Common myeloid progenitor, CD34-positive (primary cell): ENCODE measurements around the gene VEGFB.

Experiments
- CTCF ChIA-PET: fragments of 350-600 bp; sonication (Branson Sonifier 250); formaldehyde crosslinking; loops from one replicate; lab custom pipeline; 2021; ENCODE audit warnings: antibody characterized with exemption; lab: Charles Lee
- POLR2A ChIA-PET: fragments of 350-600 bp; sonication (Branson Sonifier 250); formaldehyde crosslinking; loops from one replicate; lab custom pipeline; 2021; ENCODE audit warnings: antibody characterized with exemption; lab: Charles Lee
- DNase-seq, 3 donors: peaks; one replicate each; pipeline versions ENCODE4 v3.0.0 to v3.0.0-alpha.2; 2013
- H3K27ac ChIP-seq, 2 experiments: 1 replicate in 1 of 2; 2 replicates in 1 of 2; pipeline ENCODE4 v1.7.0; 2013; ENCODE audit warnings: inconsistent platforms in 2 of 2, low read length in 2 of 2, mild to moderate bottlenecking in 2 of 2, low read depth in 1 of 2, moderate library complexity in 1 of 2; ENCODE audit not compliant: severe bottlenecking in 2 of 2, insufficient read depth in 1 of 2, poor library complexity in 1 of 2
- H3K27me3 ChIP-seq, 5 experiments: replicated peaks in 2 of 5; 1 replicate in 3 of 5; 2 replicates in 2 of 5; pipeline versions ENCODE4 v1.6.1 to v1.7.0; 2013; ENCODE audit warnings: low read length in 4 of 5, mild to moderate bottlenecking in 2 of 5, moderate library complexity in 2 of 5, inconsistent platforms in 1 of 5; ENCODE audit not compliant: insufficient read depth in 5 of 5, control insufficient read depth in 4 of 5
- H3K36me3 ChIP-seq, 4 experiments: 1 replicate in 2 of 4; 2 replicates in 2 of 4; pipeline versions ENCODE4 v1.6.1 to v1.7.0; 2013; ENCODE audit warnings: low read length in 3 of 4, control low read depth in 1 of 4, mild to moderate bottlenecking in 1 of 4; ENCODE audit not compliant: control insufficient read depth in 4 of 4, insufficient read depth in 4 of 4
- H3K4me1 ChIP-seq, 4 experiments: 1 replicate in 3 of 4; 2 replicates in 1 of 4; pipeline versions ENCODE4 v1.6.1 to v1.7.1; 2013; ENCODE audit warnings: low read length in 3 of 4, mild to moderate bottlenecking in 3 of 4, control low read depth in 1 of 4, inconsistent platforms in 1 of 4, moderate library complexity in 1 of 4; ENCODE audit not compliant: control insufficient read depth in 4 of 4, insufficient read depth in 4 of 4; ENCODE audit errors: control extremely low read depth in 1 of 4
- H3K4me3 ChIP-seq, 7 experiments: 1 replicate in 4 of 7; 2 replicates in 3 of 7; pipeline versions ENCODE4 v1.5.1 to v1.7.0; 2013; ENCODE audit warnings: mild to moderate bottlenecking in 7 of 7, low read length in 6 of 7, moderate library complexity in 6 of 7, inconsistent platforms in 2 of 7, low read depth in 2 of 7, control low read depth in 1 of 7; ENCODE audit not compliant: insufficient read depth in 4 of 7, control insufficient read depth in 1 of 7; ENCODE audit errors: extremely low read depth in 1 of 7
- H3K9me3 ChIP-seq, 5 experiments: 1 replicate in 4 of 5; 2 replicates in 1 of 5; pipeline versions ENCODE4 v1.6.1 to v1.7.1; 2013; ENCODE audit warnings: low read length in 4 of 5, mild to moderate bottlenecking in 2 of 5, inconsistent platforms in 1 of 5, low read depth in 1 of 5, moderate library complexity in 1 of 5; ENCODE audit not compliant: control insufficient read depth in 4 of 5, insufficient read depth in 2 of 5; ENCODE audit errors: control extremely low read depth in 1 of 5
- WGBS: methylation state at CpG from one replicate; pipeline ENCODE4 v1.1.5; 2013; ENCODE audit not compliant: insufficient coverage; 5-methylcytosine and 5-hydroxymethylcytosine counted together

Gene VEGFB

GRCh38 chr11:64265176-64266160 is 31.1 kb downstream of the VEGFB start:
- peaks cover 4 to 34% (median 28%) of the 10 kb centered on the region in 4 experiments for H3K4me1 ChIP-seq
- H3K9me3 ChIP-seq = no peaks in the 10 kb centered on the region
- DNase-seq = no peak
- POLR2A ChIA-PET = no interaction called here
- H3K4me3 ChIP-seq = no peak overlapping the region
- H3K36me3 ChIP-seq = peaks cover 0 to 50% (median 26%) of the 10 kb centered on the region in 4 experiments
- CTCF ChIA-PET = interaction anchor here (0.6 to 11.4 kb wide), 6 partner anchors 11 to 60 kb away, joined by 3 to 106 read pairs (median 13); partner anchors contain the start of genes FERMT3, NUDT22, PLCB3 and PPP1R14B
- 96% methylated on average over 23 of the region's 35 CpGs for WGBS
- no peaks in the 10 kb centered on the region for H3K27me3 ChIP-seq
- no peak overlapping the region for H3K27ac ChIP-seq

- peaks cover 4 to 37% (median 32%) of the 10 kb centered on the region in 4 experiments for H3K4me1 ChIP-seq
- ChIA-PET POLR2A (no interaction called here), CTCF (interaction anchor here (0.6 to 11.4 kb wide), 4 partner anchors 12 to 67 kb away, joined by 3 to 106 read pairs (median 20); partner anchors contain the start of genes FERMT3, PLCB3 and PPP1R14B)
- no peak for DNase-seq
- H3K9me3 ChIP-seq = no peaks in the 10 kb centered on the region
- no peak overlapping the region for H3K4me3 ChIP-seq
- WGBS = 98% methylated on average over 14 of the region's 15 CpGs
- H3K36me3 ChIP-seq = peaks cover 0 to 46% (median 26%) of the 10 kb centered on the region in 4 experiments
- H3K27me3 ChIP-seq = no peaks in the 10 kb centered on the region
- H3K27ac ChIP-seq = no peak overlapping the region
These were observed 32.0 kb downstream of the VEGFB start for GRCh38 chr11:64266339-64266738.

DNA sequence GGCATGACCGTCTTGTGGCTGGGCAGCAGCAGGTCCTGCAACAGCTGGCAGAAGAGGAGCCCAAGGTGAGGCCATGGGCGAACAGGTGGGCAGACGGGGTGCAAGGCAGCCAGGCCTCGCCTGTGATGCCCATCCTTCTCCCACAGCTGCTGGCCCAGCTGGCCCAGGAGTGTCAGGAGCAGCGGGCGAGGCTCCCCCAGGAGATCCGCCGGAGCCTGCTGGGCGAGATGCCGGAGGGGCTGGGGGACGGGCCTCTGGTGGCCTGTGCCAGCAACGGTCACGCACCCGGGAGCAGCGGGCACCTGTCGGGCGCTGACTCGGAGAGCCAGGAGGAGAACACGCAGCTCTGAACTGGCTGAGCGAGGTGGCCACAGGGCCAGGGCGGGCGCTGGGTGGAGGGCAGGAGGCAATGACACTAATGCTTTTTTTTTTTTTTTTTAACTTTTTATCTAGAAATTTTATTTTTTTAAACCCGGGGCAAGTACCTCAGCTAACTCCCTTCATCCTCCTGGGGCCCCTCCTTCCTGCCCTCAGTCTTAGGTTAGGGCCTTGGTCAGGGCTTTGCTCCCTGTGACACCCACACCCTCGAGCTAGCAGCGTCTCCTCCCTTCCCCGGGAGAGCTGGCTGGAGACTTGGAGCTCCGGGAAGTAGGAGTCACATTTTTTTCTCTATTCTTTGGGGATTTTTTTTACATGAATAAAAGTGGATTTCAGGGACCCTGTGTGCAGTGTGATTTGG is 33.0 kb downstream of the VEGFB start:
- peaks cover 0 to 38% (median 21%) of the 10 kb centered on the region in 4 experiments for H3K36me3 ChIP-seq
- ChIA-PET POLR2A (interaction anchor here (0.6 to 1.4 kb wide), 3 partner anchors 17 to 290 kb away, joined by 3 to 4 read pairs (median 3); partner anchors contain the start of gene FERMT3), CTCF (interaction anchor here (1.0 to 11.4 kb wide), 8 partner anchors 9 to 77 kb away, joined by 3 to 106 read pairs (median 14); partner anchors contain the start of genes CATSPERZ, FERMT3, PLCB3 and PPP1R14B)
- peaks cover 4 to 47% (median 41%) of the 10 kb centered on the region in 4 experiments for H3K4me1 ChIP-seq
- WGBS = 95% methylated on average over 17 of the region's 27 CpGs
- peak overlapping the region in 3 of 7 experiments; percentile 32 to 87 (median 76) for H3K4me3 ChIP-seq
- H3K27ac ChIP-seq = peak overlapping the region; percentile 50 to 96
- no peaks in the 10 kb centered on the region for H3K9me3 ChIP-seq
- no peaks in the 10 kb centered on the region for H3K27me3 ChIP-seq
- peak in 1 of 3 donors; percentile 16 for DNase-seq

DNA sequence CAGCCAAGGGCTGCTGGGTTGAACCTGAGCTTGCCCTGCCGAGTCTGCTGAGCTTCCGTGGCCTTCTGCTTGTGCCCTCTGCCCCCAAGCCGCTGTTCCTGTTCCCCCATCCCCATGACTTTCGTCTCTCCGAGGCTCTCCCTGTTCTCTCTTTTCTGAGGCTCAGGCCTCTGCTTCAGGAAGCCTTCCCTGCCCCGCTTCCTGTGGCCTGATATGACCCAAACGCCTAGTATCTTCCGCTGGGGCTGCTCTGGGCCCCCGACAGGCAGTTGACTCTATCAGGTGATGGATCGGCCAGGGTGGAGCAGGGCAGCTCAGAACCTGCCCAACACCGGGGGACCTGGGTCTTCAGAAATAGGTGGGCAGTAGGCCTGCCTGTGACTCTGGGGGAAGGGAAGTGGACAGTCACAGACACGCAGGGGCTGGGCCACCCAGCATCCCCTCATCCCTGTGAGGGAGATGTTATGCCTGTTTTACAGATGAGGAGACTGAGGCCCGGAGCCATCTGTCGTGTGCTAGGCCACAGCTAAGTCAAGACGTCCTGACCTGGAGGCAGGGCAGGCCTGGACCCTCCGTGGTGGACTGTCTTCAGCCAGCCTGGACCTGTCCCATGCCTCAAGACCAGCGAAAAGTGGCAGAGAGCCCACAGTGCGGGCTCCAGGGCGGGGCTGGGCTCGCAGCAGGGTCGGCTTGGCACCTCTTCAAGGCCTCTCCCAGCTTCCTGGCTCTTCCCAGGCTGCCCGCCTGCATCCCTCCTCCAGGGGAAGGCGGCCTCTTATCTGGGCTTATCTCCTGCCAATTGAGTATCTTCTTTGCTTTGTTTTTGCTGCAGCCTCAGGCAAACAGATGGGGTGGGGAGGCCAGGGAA is 33.9 kb downstream of the VEGFB start:
- Histone ChIP-seq H3K27ac (peak overlapping the region; percentile 88 to 96), H3K36me3 (peaks cover 0 to 34% (median 15%) of the 10 kb centered on the region in 4 experiments), H3K27me3 (no peaks in the 10 kb centered on the region), H3K9me3 (no peaks in the 10 kb centered on the region), H3K4me1 (peaks cover 4 to 51% (median 41%) of the 10 kb centered on the region in 4 experiments), H3K4me3 (peak overlapping the region in 5 of 7 experiments; percentile 76 to 94 (median 87))
- CTCF ChIA-PET = interaction anchor here (0.8 to 11.4 kb wide), 13 partner anchors 10 to 78 kb away, joined by 3 to 106 read pairs (median 4); partner anchors contain the start of genes CATSPERZ, FERMT3, FKBP2 and PLCB3
- 25% methylated on average over 18 of the region's 23 CpGs for WGBS
- DNase-seq = peak in 2 of 3 donors; percentile 18 to 27
- POLR2A ChIA-PET = interaction anchor here (0.5 to 3.9 kb wide), 6 partner anchors 16 to 291 kb away, joined by 3 to 30 read pairs (median 4); partner anchors contain the start of genes BAD, FERMT3, FKBP2 and GPR137

- H3K27me3 ChIP-seq = no peaks in the 10 kb centered on the region
- WGBS = 0% methylated on average over 31 of the region's 34 CpGs
- peaks cover 0 to 26% (median 10%) of the 10 kb centered on the region in 4 experiments for H3K36me3 ChIP-seq
- no peaks in the 10 kb centered on the region for H3K9me3 ChIP-seq
- H3K27ac ChIP-seq = peak overlapping the region; percentile 88 to 96
- H3K4me3 ChIP-seq = peak overlapping the region; percentile 76 to 94 (median 86)
- DNase-seq = peak in 2 of 3 donors; percentile 31 to 42
- POLR2A ChIA-PET = interaction anchor here (0.5 to 3.9 kb wide), 7 partner anchors 16 to 291 kb away, joined by 3 to 30 read pairs (median 4); partner anchors contain the start of genes BAD, FERMT3, FKBP2 and GPR137
- CTCF ChIA-PET = interaction anchor here (0.8 to 11.4 kb wide), 10 partner anchors 10 to 63 kb away, joined by 3 to 106 read pairs (median 9); partner anchors contain the start of genes CATSPERZ, FERMT3, FKBP2 and PLCB3
- peaks cover 4 to 51% (median 41%) of the 10 kb centered on the region in 4 experiments for H3K4me1 ChIP-seq
These were observed 34.6 kb downstream of the VEGFB start for GRCh38 chr11:64268893-64269539.
